NB4 (cell line): ENCODE data around the gene ADSL.

Source experiments
- DNase-seq: peaks from one replicate; pipeline ENCODE4 v3.0.0; 2010; ENCODE audit warnings: low read depth
- H3K4me3 ChIP-seq: one replicate; pipeline ENCODE4 v1.5.1; 2011; ENCODE audit warnings: mild to moderate bottlenecking, low read depth, low read length, moderate library complexity
- MYC ChIP-seq: IDR thresholded peaks from 2 replicates; pipeline ENCODE4 v1.6.1; 2011; ENCODE audit warnings: low read depth, low read length
- POLR2A ChIP-seq: IDR thresholded peaks from 2 replicates; pipeline ENCODE4 v1.6.1; 2011; ENCODE audit warnings: mild to moderate bottlenecking; ENCODE audit not compliant: insufficient read length; ENCODE audit errors: extremely low read depth
- TF ChIP-seq, protein P1 (sequence below): IDR thresholded peaks from 2 replicates; pipeline ENCODE4 v1.6.1; 2011; ENCODE audit warnings: low read depth, low read length
- TF ChIP-seq, protein P2 (sequence below): IDR thresholded peaks from one replicate; pipeline ENCODE4 v1.5.1; 2012; ENCODE audit warnings: low read depth, low read length

The ADSL gene

DNA sequence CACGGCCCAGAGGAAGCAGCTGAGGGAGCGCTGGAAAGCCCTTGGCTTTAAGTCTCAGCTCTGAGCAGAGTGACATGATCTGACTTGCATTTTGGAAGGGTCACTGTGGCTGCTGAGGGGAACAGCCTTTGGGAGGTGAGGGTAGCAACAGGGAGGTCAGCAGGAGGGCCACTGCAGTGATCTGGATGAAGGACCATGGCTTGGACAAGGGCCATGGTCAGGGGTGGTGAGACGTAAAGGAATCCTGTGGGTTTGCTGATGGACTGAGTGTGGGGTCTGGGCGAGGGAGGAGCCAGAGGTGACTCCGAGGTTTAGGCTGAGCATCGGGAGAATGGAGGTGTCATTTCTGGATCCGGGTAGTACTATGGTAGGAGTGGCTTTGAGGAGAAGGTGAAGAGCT is 57.4 kb downstream of the ADSL start:
- H3K4me3 ChIP-seq = no peak overlapping the region
- no peak for DNase-seq
- TF ChIP-seq MYC = no peak
- no peak for TF ChIP-seq POLR2A
- TF ChIP-seq, protein P1, sequence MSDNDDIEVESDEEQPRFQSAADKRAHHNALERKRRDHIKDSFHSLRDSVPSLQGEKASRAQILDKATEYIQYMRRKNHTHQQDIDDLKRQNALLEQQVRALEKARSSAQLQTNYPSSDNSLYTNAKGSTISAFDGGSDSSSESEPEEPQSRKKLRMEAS = no peak
- TF ChIP-seq, protein P2, sequence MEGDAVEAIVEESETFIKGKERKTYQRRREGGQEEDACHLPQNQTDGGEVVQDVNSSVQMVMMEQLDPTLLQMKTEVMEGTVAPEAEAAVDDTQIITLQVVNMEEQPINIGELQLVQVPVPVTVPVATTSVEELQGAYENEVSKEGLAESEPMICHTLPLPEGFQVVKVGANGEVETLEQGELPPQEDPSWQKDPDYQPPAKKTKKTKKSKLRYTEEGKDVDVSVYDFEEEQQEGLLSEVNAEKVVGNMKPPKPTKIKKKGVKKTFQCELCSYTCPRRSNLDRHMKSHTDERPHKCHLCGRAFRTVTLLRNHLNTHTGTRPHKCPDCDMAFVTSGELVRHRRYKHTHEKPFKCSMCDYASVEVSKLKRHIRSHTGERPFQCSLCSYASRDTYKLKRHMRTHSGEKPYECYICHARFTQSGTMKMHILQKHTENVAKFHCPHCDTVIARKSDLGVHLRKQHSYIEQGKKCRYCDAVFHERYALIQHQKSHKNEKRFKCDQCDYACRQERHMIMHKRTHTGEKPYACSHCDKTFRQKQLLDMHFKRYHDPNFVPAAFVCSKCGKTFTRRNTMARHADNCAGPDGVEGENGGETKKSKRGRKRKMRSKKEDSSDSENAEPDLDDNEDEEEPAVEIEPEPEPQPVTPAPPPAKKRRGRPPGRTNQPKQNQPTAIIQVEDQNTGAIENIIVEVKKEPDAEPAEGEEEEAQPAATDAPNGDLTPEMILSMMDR = no peak

GRCh38 chr22:40404251-40405177 is 58.2 kb downstream of the ADSL start:
- TF ChIP-seq, protein P2 = no peak
- no peak for DNase-seq
- no peak overlapping the region for H3K4me3 ChIP-seq

GRCh38 chr22:40405178-40406062 is 59.1 kb downstream of the ADSL start:
- TF ChIP-seq POLR2A (no peak), MYC (no peak)
- TF ChIP-seq, protein P1 = no peak
- TF ChIP-seq, protein P2 = no peak
- H3K4me3 ChIP-seq = no peak overlapping the region
- no peak for DNase-seq

- TF ChIP-seq, protein P2 = no peak
- TF ChIP-seq MYC (no peak), POLR2A (no peak)
- TF ChIP-seq, protein P1 = no peak
- no peak for DNase-seq
- no peak overlapping the region for H3K4me3 ChIP-seq
Measured at GRCh38 chr22:40406063-40406890, 60.0 kb downstream of the ADSL start.

GRCh38 chr22:40407021-40407761 is 60.9 kb downstream of the ADSL start:
- no peak for TF ChIP-seq MYC
- no peak for TF ChIP-seq POLR2A
- TF ChIP-seq, protein P1 = no peak
- TF ChIP-seq, protein P2 = no peak
- DNase-seq = no peak
- no peak overlapping the region for H3K4me3 ChIP-seq
